HepG2 (cell line): Measurements from ENCODE around the gene GNG7. TPM values are rescaled to one million over a fixed set of nuclear protein-coding genes. Genes with fewer than 3 reads are reported as not detected.

Source experiments
- ARID3A ChIP-seq: IDR thresholded peaks from 2 replicates; pipeline ENCODE4 v1.6.1; 2012; ENCODE audit warnings: low read depth, low read length, improper control_type of control experiment
- CEBPB ChIP-seq: IDR thresholded peaks from 2 replicates; pipeline ENCODE4 v1.6.1; 2011; ENCODE audit warnings: low read depth, low read length, improper control_type of control experiment, borderline replicate concordance
- GATAD1 ChIP-seq: IDR thresholded peaks from 2 replicates; pipeline ENCODE4 v1.6.1; 2016; ENCODE audit warnings: missing genetic modification reagents, missing compliant biosample characterization
- HDAC1 ChIP-seq: sonication (generic); formaldehyde crosslinking; IDR thresholded peaks from 2 replicates; pipeline ENCODE4 v1.5.1; 2020; ENCODE audit warnings: mild to moderate bottlenecking, missing genetic modification reagents
- HIVEP1 ChIP-seq: sonication (generic); formaldehyde crosslinking; IDR thresholded peaks from 2 replicates; pipeline ENCODE4 v1.4.0; 2020; ENCODE audit warnings: mild to moderate bottlenecking, missing genetic modification reagents
- HMGXB3 ChIP-seq: sonication (generic); formaldehyde crosslinking; IDR thresholded peaks from 2 replicates; pipeline ENCODE4 v1.4.0; 2020; ENCODE audit warnings: missing genetic modification reagents, borderline replicate concordance
- JDP2 ChIP-seq: sonication (generic); formaldehyde crosslinking; IDR thresholded peaks from 2 replicates; pipeline ENCODE4 v1.8.1; 2022; ENCODE audit warnings: missing genetic modification reagents, borderline replicate concordance
- MED1 ChIP-seq: sonication (generic); formaldehyde crosslinking; IDR thresholded peaks from 2 replicates; pipeline ENCODE4 v1.4.0; 2020; ENCODE audit warnings: missing genetic modification reagents
- MED13 ChIP-seq: sonication (generic); formaldehyde crosslinking; IDR thresholded peaks from 2 replicates; pipeline ENCODE4 v1.5.0; 2020; ENCODE audit warnings: missing genetic modification reagents
- MIER3 ChIP-seq: IDR thresholded peaks from 2 replicates; pipeline ENCODE4 v1.6.1; 2016; ENCODE audit warnings: missing compliant biosample characterization, borderline replicate concordance
- NFKB2 ChIP-seq: sonication (generic); formaldehyde crosslinking; IDR thresholded peaks from 2 replicates; pipeline ENCODE4 v1.4.0; 2020; ENCODE audit warnings: missing genetic modification reagents, borderline replicate concordance
- PCBP2 ChIP-seq: fragments of 200-400 bp; formaldehyde crosslinking; optimal IDR thresholded peaks from 2 replicates; pipeline ENCODE3; 2018; ENCODE audit warnings: low read length, low read depth; ENCODE audit not compliant: poor library complexity, severe bottlenecking
- TBX3 ChIP-seq: fragments of 450-650 bp; IDR thresholded peaks from 2 replicates; pipeline ENCODE4 v1.6.1; 2017; ENCODE audit warnings: antibody characterized with exemption, mild to moderate bottlenecking, inconsistent platforms, borderline replicate concordance
- XRCC5 ChIP-seq: fragments of 200-400 bp; formaldehyde crosslinking; optimal IDR thresholded peaks from 2 replicates; pipeline ENCODE3; 2017; ENCODE audit warnings: mild to moderate bottlenecking, low read length
- ZBTB43 ChIP-seq: sonication (generic); formaldehyde crosslinking; conservative IDR thresholded peaks from 2 replicates; pipeline ENCODE4 v1.4.0; 2020; ENCODE audit warnings: missing genetic modification reagents
- ZNF432 ChIP-seq: sonication (generic); formaldehyde crosslinking; IDR thresholded peaks from 2 replicates; pipeline ENCODE4 v1.5.0; 2020; ENCODE audit warnings: missing genetic modification reagents, mild to moderate bottlenecking, borderline replicate concordance
- ZNF878 ChIP-seq: sonication (generic); formaldehyde crosslinking; IDR thresholded peaks from 2 replicates; pipeline ENCODE4 v1.8.1; 2023; ENCODE audit warnings: mild to moderate bottlenecking, missing genetic modification reagents, moderate library complexity
- ZSCAN30 ChIP-seq: sonication (generic); formaldehyde crosslinking; IDR thresholded peaks from 2 replicates; pipeline ENCODE4 v1.5.0; 2020; ENCODE audit warnings: mild to moderate bottlenecking, missing genetic modification reagents
- polyA plus RNA-seq, 8 experiments: library from polyadenylated mRNA; depleted of rRNA in 3 of 8; stranded (reverse) in 7 of 8; unstranded in 1 of 8; fragments of >200 nt; fragmentation: Illumina TruSeq in 4 of 8; extraction: Trizol in 4 of 8; gene quantifications; 2 replicates each; pipeline versions ENCODE4 v1.2.1 to v1.2.3, GENCODE V29; 2011 to 2016; ENCODE audit warnings: low read depth in 4 of 8, missing spikeins in 1 of 8, mixed read lengths in 1 of 8; ENCODE audit not compliant: insufficient read depth in 1 of 8
- total RNA-seq, 5 experiments: library from RNA; depleted of rRNA; stranded (reverse); fragments of >200 nt; fragmentation: Illumina TruSeq; extraction: Trizol; gene quantifications; 2 replicates each; pipeline ENCODE4 v1.2.3, GENCODE V29; 2016; ENCODE audit warnings: low read depth in 1 of 5
- TF ChIP-seq, protein P1 (sequence below): sonication (generic); formaldehyde crosslinking; IDR thresholded peaks from 2 replicates; pipeline ENCODE4 v1.5.1; 2020; ENCODE audit warnings: missing genetic modification reagents, mild to moderate bottlenecking, borderline replicate concordance
- TF ChIP-seq, protein P2 (sequence below): sonication (generic); formaldehyde crosslinking; IDR thresholded peaks from 2 replicates; pipeline ENCODE4 v1.8.0; 2022; ENCODE audit warnings: mild to moderate bottlenecking, missing genetic modification reagents; ENCODE audit not compliant: insufficient replicate concordance

The GNG7 gene
- total and polyA plus RNA-seq, 2 of the 13 experiments (the other 11 are each of a cell fraction or from before 2014, with no cell fraction given): 1.4 to 3.3 TPM

GRCh38 chr19:2555422-2556220 is 146.9 kb downstream of the GNG7 start (continued):
- TF ChIP-seq, protein P1, sequence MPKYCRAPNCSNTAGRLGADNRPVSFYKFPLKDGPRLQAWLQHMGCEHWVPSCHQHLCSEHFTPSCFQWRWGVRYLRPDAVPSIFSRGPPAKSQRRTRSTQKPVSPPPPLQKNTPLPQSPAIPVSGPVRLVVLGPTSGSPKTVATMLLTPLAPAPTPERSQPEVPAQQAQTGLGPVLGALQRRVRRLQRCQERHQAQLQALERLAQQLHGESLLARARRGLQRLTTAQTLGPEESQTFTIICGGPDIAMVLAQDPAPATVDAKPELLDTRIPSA (CRISPR knock-in tag): no peak
- TF ChIP-seq HDAC1 (CRISPR knock-in tag) (no peak), ARID3A (no peak), ZNF878 (CRISPR knock-in tag) (no peak), ZBTB43 (CRISPR knock-in tag) (0 out of 2 replicates have a peak, but pooled peaks have one; percentile 38), PCBP2 (no peak), MED13 (CRISPR knock-in tag) (no peak), XRCC5 (no peak), CEBPB (no peak), HIVEP1 (CRISPR knock-in tag) (no peak), MIER3 (CRISPR knock-in tag) (no peak), NFKB2 (CRISPR knock-in tag) (no peak), GATAD1 (no peak), ZSCAN30 (no peak), JDP2 (no peak), HMGXB3 (no peak), ZNF432 (no peak), TBX3 (no peak), MED1 (CRISPR knock-in tag) (0 out of 2 replicates have a peak, but pooled peaks have one; percentile 52)
- TF ChIP-seq, protein P2, sequence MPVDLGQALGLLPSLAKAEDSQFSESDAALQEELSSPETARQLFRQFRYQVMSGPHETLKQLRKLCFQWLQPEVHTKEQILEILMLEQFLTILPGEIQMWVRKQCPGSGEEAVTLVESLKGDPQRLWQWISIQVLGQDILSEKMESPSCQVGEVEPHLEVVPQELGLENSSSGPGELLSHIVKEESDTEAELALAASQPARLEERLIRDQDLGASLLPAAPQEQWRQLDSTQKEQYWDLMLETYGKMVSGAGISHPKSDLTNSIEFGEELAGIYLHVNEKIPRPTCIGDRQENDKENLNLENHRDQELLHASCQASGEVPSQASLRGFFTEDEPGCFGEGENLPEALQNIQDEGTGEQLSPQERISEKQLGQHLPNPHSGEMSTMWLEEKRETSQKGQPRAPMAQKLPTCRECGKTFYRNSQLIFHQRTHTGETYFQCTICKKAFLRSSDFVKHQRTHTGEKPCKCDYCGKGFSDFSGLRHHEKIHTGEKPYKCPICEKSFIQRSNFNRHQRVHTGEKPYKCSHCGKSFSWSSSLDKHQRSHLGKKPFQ (CRISPR knock-in tag): no peak
